Upper lobe of left lung (tissue), 6 donors: Measurements from ENCODE around the gene PDE9A. TPM values are rescaled to one million over a fixed set of nuclear protein-coding genes. Genes with fewer than 3 reads are reported as not detected.
"Not testable (repeated sequence)": the region's sequence is repeated elsewhere in the genome, so short reads cannot be mapped to it uniquely, and the experiment has no call there.

Experiments used
- ATAC-seq, 2 donors: fragments of 200-7000 bp; cut with Tn5 transposase; one replicate each; pipeline ENCODE4 v1.9.1; 2022; ENCODE audit warnings: mild to moderate bottlenecking in 2 of 2, moderate library complexity in 2 of 2; ENCODE audit not compliant: low FRiP score in 2 of 2
- DNase-seq, 2 donors: peaks; one replicate each; pipeline ENCODE4 v3.0.0-alpha.2; 2019 to 2020
- H3K27ac ChIP-seq, 4 donors: fragments of 200-600 bp; sonication (generic); one replicate each; pipeline ENCODE4 v1.5.1; 2016 to 2019
- H3K27me3 ChIP-seq, 4 donors: fragments of 200-600 bp; sonication (generic); one replicate each; pipeline ENCODE4 v1.5.1; 2017 to 2019
- H3K36me3 ChIP-seq, 4 donors: fragments of 200-600 bp; sonication (generic); one replicate each; pipeline ENCODE4 v1.5.1; 2016 to 2019
- H3K4me1 ChIP-seq, 4 donors: fragments of 200-600 bp; sonication (generic); one replicate each; pipeline ENCODE4 v1.5.1; 2018 to 2019
- H3K4me3 ChIP-seq, 4 donors: fragments of 200-600 bp; sonication (generic); one replicate each; pipeline ENCODE4 v1.5.1; 2017 to 2019; ENCODE audit warnings: mild to moderate bottlenecking in 2 of 4, moderate library complexity in 1 of 4
- H3K9me3 ChIP-seq, 4 donors: fragments of 200-600 bp; sonication (generic); one replicate each; pipeline ENCODE4 v1.5.1; 2018 to 2019
- EP300 ChIP-seq, 4 donors: sonication (generic); formaldehyde crosslinking; IDR thresholded peaks; one replicate each; pipeline ENCODE4 v1.5.1; 2017; ENCODE audit warnings: antibody characterized with exemption in 4 of 4, control low read depth in 2 of 4
- POLR2A ChIP-seq, 4 donors: fragments of 450-650 bp; IDR thresholded peaks; one replicate each; pipeline ENCODE4 v1.5.1; 2016 to 2017; ENCODE audit warnings: antibody characterized with exemption in 4 of 4, mild to moderate bottlenecking in 2 of 4
- POLR2AphosphoS5 ChIP-seq, 2 donors: sonication (generic); formaldehyde crosslinking; IDR thresholded peaks; one replicate each; pipeline ENCODE4 v1.5.1; 2017; ENCODE audit warnings: antibody characterized with exemption in 2 of 2
- WGBS, 2 donors: methylation state at CpG; one replicate each; pipeline ENCODE4 v1.1.5; 2017 to 2018; 5-methylcytosine and 5-hydroxymethylcytosine counted together
- total RNA-seq, 6 donors: library from RNA; depleted of rRNA in 4 of 6; stranded (reverse); fragments of >200 nt in 4 of 6; gene quantifications; one replicate each; pipeline versions ENCODE4 v1.1.0 to v1.2.1, GENCODE V29; 2016 to 2021
- TF ChIP-seq, protein P1 (sequence below), 6 experiments: fragments of 450-650 bp in 4 of 6; fragments of 200-600 bp in 2 of 6; sonication (generic) in 2 of 6; IDR thresholded peaks; one replicate each; pipeline ENCODE4 v1.5.1; 2016 to 2019; ENCODE audit warnings: antibody characterized with exemption in 6 of 6
- donor health status: DM: no; HTN: no; CAD: no; lungs with moderate emphysema.
- donor health status: DM: no; HTN: yes; CAD: no; lungs with severe emphysema.

The PDE9A gene
- total RNA-seq, 6 donors from 2014 or later = 4.0 to 12.4 (median 6.6) TPM

DNA sequence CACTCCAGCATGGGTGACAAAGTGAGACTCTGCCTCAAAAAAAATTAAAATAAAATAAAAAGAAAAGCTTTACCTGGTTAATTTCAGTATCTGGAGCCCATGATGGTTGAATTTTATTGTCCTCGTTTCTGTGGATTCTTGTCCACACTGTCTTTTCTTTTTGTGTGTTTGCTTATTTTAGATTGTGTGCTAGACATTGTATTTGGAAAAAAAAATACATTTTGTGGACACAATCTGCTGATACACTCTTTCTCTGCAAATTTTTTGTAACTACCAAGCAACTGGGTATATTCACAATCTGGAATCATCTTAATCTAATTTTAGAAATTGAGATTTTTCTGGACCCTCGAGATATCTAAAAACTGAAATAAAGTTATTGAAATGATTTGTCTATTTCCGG lies 41.6 kb upstream of the PDE9A start:
- no peaks in the 10 kb centered on the region for H3K36me3 ChIP-seq
- no peak for DNase-seq
- no peak overlapping the region for H3K4me3 ChIP-seq
- no peaks in the 10 kb centered on the region for H3K9me3 ChIP-seq
- ATAC-seq = no peak
- no peak for TF ChIP-seq POLR2AphosphoS5 (IDR thresholded peaks at IDR 0.05)
- TF ChIP-seq, protein P1, sequence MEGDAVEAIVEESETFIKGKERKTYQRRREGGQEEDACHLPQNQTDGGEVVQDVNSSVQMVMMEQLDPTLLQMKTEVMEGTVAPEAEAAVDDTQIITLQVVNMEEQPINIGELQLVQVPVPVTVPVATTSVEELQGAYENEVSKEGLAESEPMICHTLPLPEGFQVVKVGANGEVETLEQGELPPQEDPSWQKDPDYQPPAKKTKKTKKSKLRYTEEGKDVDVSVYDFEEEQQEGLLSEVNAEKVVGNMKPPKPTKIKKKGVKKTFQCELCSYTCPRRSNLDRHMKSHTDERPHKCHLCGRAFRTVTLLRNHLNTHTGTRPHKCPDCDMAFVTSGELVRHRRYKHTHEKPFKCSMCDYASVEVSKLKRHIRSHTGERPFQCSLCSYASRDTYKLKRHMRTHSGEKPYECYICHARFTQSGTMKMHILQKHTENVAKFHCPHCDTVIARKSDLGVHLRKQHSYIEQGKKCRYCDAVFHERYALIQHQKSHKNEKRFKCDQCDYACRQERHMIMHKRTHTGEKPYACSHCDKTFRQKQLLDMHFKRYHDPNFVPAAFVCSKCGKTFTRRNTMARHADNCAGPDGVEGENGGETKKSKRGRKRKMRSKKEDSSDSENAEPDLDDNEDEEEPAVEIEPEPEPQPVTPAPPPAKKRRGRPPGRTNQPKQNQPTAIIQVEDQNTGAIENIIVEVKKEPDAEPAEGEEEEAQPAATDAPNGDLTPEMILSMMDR (IDR thresholded peaks at IDR 0.05) = no peak
- TF ChIP-seq POLR2A (IDR thresholded peaks at IDR 0.05) = no peak
- TF ChIP-seq EP300 (IDR thresholded peaks at IDR 0.05) = no peak
- no peak overlapping the region for H3K27ac ChIP-seq
- peaks cover 0 to 9% (median 3%) of the 10 kb centered on the region in 4 donors for H3K4me1 ChIP-seq
- no peaks in the 10 kb centered on the region for H3K27me3 ChIP-seq
- WGBS, 2 donors = 92 to 94% methylated on average over 3 of the region's 3 CpGs

DNA sequence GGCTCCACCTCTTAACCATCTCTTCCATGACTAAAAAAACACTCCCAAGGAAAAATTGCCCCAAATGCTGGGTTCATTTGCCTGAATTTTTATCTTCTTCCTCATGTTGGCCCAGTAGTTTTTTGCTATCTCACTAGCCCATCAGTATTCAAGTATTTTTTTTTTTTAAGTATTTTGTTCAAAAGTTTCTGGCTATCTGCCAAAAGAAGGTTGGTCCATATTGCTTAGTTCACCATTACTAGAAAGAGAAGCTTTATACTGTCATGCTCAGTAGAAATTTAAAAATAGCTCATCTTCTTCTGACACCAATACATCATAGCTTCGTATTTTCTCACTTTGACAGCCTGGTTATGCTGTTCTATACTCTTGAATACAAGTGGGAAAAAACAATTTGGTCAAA lies 41.0 kb upstream of the PDE9A start:
- Histone ChIP-seq H3K4me1 (peaks cover 0 to 12% (median 3%) of the 10 kb centered on the region in 4 donors), H3K36me3 (no peaks in the 10 kb centered on the region), H3K27ac (no peak overlapping the region), H3K4me3 (no peak overlapping the region), H3K9me3 (no peaks in the 10 kb centered on the region), H3K27me3 (no peaks in the 10 kb centered on the region)
- TF ChIP-seq, protein P1 (IDR thresholded peaks at IDR 0.05) = no peak
- TF ChIP-seq EP300 (IDR thresholded peaks at IDR 0.05) (no peak), POLR2AphosphoS5 (IDR thresholded peaks at IDR 0.05) (no peak), POLR2A (IDR thresholded peaks at IDR 0.05) (no peak)
- DNase-seq (no peak), ATAC-seq (no peak)
- WGBS, 2 donors = 89 to 100% methylated on average over 1 of the region's 1 CpG

DNA sequence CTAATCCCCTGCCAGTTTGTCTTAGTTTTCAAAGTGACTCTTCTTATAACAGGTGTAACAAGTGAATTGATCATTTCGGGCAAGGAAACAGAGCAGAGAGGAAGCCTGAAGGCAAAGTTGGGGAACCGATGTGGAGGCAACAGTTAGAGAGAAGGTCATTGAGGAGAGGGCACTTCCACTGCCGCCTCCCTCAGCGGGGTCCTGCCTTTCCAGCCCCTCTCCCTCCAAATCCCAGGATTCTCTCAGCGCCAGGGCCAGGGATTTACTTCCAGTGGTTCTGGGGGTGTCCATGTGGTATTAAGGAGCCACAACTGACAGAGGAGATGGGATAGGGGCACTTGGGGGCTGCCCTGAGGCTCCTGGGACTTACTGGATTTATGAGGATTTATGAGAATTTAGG lies 39.7 kb upstream of the PDE9A start:
- Histone ChIP-seq H3K27me3 (no peaks in the 10 kb centered on the region), H3K36me3 (no peaks in the 10 kb centered on the region), H3K9me3 (no peaks in the 10 kb centered on the region), H3K27ac (no peak overlapping the region), H3K4me1 (peaks cover 0 to 12% (median 3%) of the 10 kb centered on the region in 4 donors), H3K4me3 (peak overlapping the region in 2 of 4 donors; percentile 29 to 33)
- ATAC-seq (no peak), DNase-seq (peak in 1 of 2 donors; percentile 14)
- WGBS, 2 donors = 83 to 93% methylated on average over 5 of the region's 5 CpGs
- TF ChIP-seq POLR2AphosphoS5 (IDR thresholded peaks at IDR 0.05) (no peak), EP300 (IDR thresholded peaks at IDR 0.05) (no peak), POLR2A (IDR thresholded peaks at IDR 0.05) (no peak)
- TF ChIP-seq, protein P1 (IDR thresholded peaks at IDR 0.05) = no peak

DNA sequence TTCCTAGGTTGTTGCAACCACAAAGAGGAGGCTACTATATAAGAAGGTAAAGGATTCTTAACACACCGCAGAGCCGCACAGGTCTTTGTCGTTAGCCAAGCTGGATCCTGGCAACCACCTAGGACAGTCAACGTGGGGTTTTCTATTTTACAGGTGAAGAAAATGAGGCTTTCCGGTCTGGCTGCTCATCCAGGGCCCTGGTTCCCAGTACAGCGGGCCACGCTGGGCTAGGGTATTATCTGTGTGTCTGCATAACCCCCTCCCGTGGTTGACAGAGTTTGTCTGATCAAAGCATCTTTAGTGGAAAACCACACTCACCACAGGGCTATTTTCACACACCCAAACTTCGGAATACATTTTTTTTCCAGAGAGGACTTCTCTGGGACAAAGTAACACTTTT lies 39.0 kb upstream of the PDE9A start:
- Histone ChIP-seq H3K27ac (peak overlapping the region; percentile 40 to 80 (median 62)), H3K36me3 (no peaks in the 10 kb centered on the region), H3K4me1 (peaks cover 0 to 12% (median 3%) of the 10 kb centered on the region in 4 donors), H3K9me3 (no peaks in the 10 kb centered on the region), H3K27me3 (no peaks in the 10 kb centered on the region), H3K4me3 (peak overlapping the region in 3 of 4 donors; percentile 29 to 41 (median 33))
- TF ChIP-seq, protein P1 (IDR thresholded peaks at IDR 0.05) = no peak
- TF ChIP-seq POLR2AphosphoS5 (IDR thresholded peaks at IDR 0.05) (no peak), POLR2A (IDR thresholded peaks at IDR 0.05) (no peak), EP300 (IDR thresholded peaks at IDR 0.05) (no peak)
- DNase-seq (peak in 1 of 2 donors; percentile 23), ATAC-seq (no peak)
- 53 to 61% methylated on average over 9 of the region's 9 CpGs for WGBS, 2 donors

DNA sequence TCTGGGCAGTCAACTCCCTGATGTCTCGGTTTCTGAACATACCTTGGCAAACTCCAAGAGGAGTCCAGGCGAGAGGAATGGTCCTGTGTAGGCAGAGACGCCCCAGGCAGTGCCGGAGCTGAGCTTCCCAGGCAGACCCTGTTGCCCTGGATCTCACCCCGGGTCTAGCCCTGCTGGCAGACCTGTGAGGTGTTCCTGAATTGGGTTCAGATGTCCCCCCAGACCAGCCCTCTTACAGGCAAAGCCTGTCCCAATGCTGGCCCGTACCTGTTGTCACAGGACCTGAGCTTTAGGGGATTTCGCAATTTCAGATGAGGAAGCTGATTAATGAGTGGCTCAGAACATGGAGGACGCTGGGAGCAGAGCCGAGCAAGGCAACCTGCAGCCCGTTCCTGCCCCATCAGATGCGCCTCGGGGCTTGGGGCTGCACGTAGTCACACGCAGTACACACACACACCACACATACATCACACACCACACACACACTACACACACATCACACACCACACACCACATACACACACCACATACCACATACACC lies 38.5 kb upstream of the PDE9A start:
- H3K4me3 ChIP-seq = peak overlapping the region in 3 of 4 donors; percentile 29 to 41 (median 33)
- H3K9me3 ChIP-seq = no peaks in the 10 kb centered on the region
- H3K4me1 ChIP-seq = peaks cover 0 to 12% (median 3%) of the 10 kb centered on the region in 4 donors
- peak overlapping the region; percentile 40 to 80 (median 62) for H3K27ac ChIP-seq
- peak; percentile 47 to 78 for ATAC-seq
- peak in 1 of 2 donors; percentile 68 for DNase-seq
- H3K36me3 ChIP-seq = no peaks in the 10 kb centered on the region
- no peak for TF ChIP-seq EP300 (IDR thresholded peaks at IDR 0.05)
- TF ChIP-seq, protein P1 (IDR thresholded peaks at IDR 0.05) = no peak
- TF ChIP-seq POLR2A (IDR thresholded peaks at IDR 0.05) = peak in 2 of 4 donors; percentile 41 to 55
- peak in 1 of 2 donors; percentile 31 for TF ChIP-seq POLR2AphosphoS5 (IDR thresholded peaks at IDR 0.05)
- 24 to 25% methylated on average over 13 to 14 of the region's 14 CpGs for WGBS, 2 donors
- H3K27me3 ChIP-seq = no peaks in the 10 kb centered on the region

DNA sequence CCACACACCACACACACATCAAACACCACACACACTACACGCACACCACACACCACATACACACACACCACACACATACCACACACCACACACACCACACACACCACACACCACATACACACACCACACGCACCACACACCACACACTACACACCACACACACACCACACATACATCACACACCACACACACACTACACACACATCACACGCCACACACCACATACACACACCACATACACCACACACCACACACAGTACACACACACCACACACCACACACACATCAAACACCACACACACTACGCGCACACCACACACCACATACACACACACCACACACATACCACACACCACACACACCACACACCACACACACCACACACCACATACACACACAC lies 38.0 kb upstream of the PDE9A start:
- peaks cover 0 to 12% (median 3%) of the 10 kb centered on the region in 4 donors for H3K4me1 ChIP-seq
- H3K4me3 ChIP-seq, H3K27me3 ChIP-seq, H3K36me3 ChIP-seq, ATAC-seq, H3K9me3 ChIP-seq, DNase-seq: not testable (repeated sequence)
- peak overlapping the region in 1 of 4 donors; percentile 80 for H3K27ac ChIP-seq
- WGBS, 2 donors = 73 to 83% methylated on average over 2 to 5 of the region's 5 CpGs
